Measurements from ENCODE around the gene MMEL1. TPM values are rescaled to one million over a fixed set of nuclear protein-coding genes. Genes with fewer than 3 reads are reported as not detected.

Gene MMEL1
- total RNA-seq, 1 experiment from 2014 or later = 0.46 TPM

- ChIA-PET POLR2A (no interaction called here), CTCF (no interaction called here)
- ATAC-seq (no peak), DNase-seq (ENCODE audit: low read depth, low spot score) (no peak)
- intact Hi-C loops (cut with micrococcal nuclease; ENCODE audit: unreplicated experiment) (no loop called here), in situ Hi-C loops (cut with HindIII; ENCODE audit: low pct_unique_long_range_greater_than_20kb, low sequenced_read_pairs) (no loop called here)
- TF ChIP-seq SIN3A (IDR thresholded peaks at IDR 0.05; ENCODE audit: borderline replicate concordance, insufficient read depth, low read depth, low read length) (no peak), POLR2AphosphoS5 (IDR thresholded peaks at IDR 0.05; ENCODE audit: low read depth, low read length) (no peak), TCF7L2 (IDR thresholded peaks at IDR 0.05; ENCODE audit: low read depth, low read length) (no peak), CTCF (IDR thresholded peaks at IDR 0.05) (no peak)
- TF ChIP-seq, protein P1, sequence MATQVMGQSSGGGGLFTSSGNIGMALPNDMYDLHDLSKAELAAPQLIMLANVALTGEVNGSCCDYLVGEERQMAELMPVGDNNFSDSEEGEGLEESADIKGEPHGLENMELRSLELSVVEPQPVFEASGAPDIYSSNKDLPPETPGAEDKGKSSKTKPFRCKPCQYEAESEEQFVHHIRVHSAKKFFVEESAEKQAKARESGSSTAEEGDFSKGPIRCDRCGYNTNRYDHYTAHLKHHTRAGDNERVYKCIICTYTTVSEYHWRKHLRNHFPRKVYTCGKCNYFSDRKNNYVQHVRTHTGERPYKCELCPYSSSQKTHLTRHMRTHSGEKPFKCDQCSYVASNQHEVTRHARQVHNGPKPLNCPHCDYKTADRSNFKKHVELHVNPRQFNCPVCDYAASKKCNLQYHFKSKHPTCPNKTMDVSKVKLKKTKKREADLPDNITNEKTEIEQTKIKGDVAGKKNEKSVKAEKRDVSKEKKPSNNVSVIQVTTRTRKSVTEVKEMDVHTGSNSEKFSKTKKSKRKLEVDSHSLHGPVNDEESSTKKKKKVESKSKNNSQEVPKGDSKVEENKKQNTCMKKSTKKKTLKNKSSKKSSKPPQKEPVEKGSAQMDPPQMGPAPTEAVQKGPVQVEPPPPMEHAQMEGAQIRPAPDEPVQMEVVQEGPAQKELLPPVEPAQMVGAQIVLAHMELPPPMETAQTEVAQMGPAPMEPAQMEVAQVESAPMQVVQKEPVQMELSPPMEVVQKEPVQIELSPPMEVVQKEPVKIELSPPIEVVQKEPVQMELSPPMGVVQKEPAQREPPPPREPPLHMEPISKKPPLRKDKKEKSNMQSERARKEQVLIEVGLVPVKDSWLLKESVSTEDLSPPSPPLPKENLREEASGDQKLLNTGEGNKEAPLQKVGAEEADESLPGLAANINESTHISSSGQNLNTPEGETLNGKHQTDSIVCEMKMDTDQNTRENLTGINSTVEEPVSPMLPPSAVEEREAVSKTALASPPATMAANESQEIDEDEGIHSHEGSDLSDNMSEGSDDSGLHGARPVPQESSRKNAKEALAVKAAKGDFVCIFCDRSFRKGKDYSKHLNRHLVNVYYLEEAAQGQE (IDR thresholded peaks at IDR 0.05; ENCODE audit: insufficient read depth in 1 of 2, low read depth in 2 of 2, low read length in 1 of 2) = no peak
- no peaks in the 10 kb centered on the region for H3K36me3 ChIP-seq (ENCODE audit: control insufficient read depth, insufficient read depth, low read length)
- no peaks in the 10 kb centered on the region for H3K9me3 ChIP-seq (ENCODE audit: control insufficient read depth, insufficient read depth, low read depth, low read length)
- H3K4me1 ChIP-seq (ENCODE audit: control insufficient read depth, insufficient read depth, low read length) = no peaks in the 10 kb centered on the region
- BruUV-seq (replicated peaks) = no TSS peak
- no peaks in the 10 kb centered on the region for H3K27me3 ChIP-seq (ENCODE audit: control insufficient read depth, insufficient read depth, low read length)
- H3K4me3 ChIP-seq (ENCODE audit: low read depth in 2 of 2, low read length in 2 of 2) = no peak overlapping the region
- no peak overlapping the region for H3K27ac ChIP-seq (ENCODE audit: low read length)
Observed at GRCh38 chr1:2602866-2603520, 29.8 kb downstream of the MMEL1 start.

GRCh38 chr1:2602311-2602835 is 30.4 kb downstream of the MMEL1 start:
- in situ Hi-C loops (cut with HindIII; ENCODE audit: low pct_unique_long_range_greater_than_20kb, low sequenced_read_pairs) = no loop called here
- ChIA-PET CTCF (no interaction called here), POLR2A (no interaction called here)
- DNase-seq (ENCODE audit: low read depth, low spot score) = no peak
- Histone ChIP-seq H3K4me3 (ENCODE audit: low read depth in 2 of 2, low read length in 2 of 2) (no peak overlapping the region), H3K4me1 (ENCODE audit: control insufficient read depth, insufficient read depth, low read length) (no peaks in the 10 kb centered on the region), H3K9me3 (ENCODE audit: control insufficient read depth, insufficient read depth, low read depth, low read length) (no peaks in the 10 kb centered on the region), H3K36me3 (ENCODE audit: control insufficient read depth, insufficient read depth, low read length) (no peaks in the 10 kb centered on the region), H3K27me3 (ENCODE audit: control insufficient read depth, insufficient read depth, low read length) (no peaks in the 10 kb centered on the region), H3K27ac (ENCODE audit: low read length) (no peak overlapping the region)
- BruUV-seq (replicated peaks) = no TSS peak
- no peak for TF ChIP-seq TCF7L2 (IDR thresholded peaks at IDR 0.05; ENCODE audit: low read depth, low read length)
- no peak for TF ChIP-seq POLR2AphosphoS5 (IDR thresholded peaks at IDR 0.05; ENCODE audit: low read depth, low read length)
- TF ChIP-seq SIN3A (IDR thresholded peaks at IDR 0.05; ENCODE audit: borderline replicate concordance, insufficient read depth, low read depth, low read length) = no peak
- no peak for TF ChIP-seq CTCF (IDR thresholded peaks at IDR 0.05)
- TF ChIP-seq, protein P1 (IDR thresholded peaks at IDR 0.05; ENCODE audit: insufficient read depth in 1 of 2, low read depth in 2 of 2, low read length in 1 of 2) = no peak
- intact Hi-C loops (cut with micrococcal nuclease; ENCODE audit: unreplicated experiment) = no loop called here
- ATAC-seq = no peak

All from Panc1 (cell line).